ENCODE data around the gene MUCL1.

The MUCL1 gene

DNA sequence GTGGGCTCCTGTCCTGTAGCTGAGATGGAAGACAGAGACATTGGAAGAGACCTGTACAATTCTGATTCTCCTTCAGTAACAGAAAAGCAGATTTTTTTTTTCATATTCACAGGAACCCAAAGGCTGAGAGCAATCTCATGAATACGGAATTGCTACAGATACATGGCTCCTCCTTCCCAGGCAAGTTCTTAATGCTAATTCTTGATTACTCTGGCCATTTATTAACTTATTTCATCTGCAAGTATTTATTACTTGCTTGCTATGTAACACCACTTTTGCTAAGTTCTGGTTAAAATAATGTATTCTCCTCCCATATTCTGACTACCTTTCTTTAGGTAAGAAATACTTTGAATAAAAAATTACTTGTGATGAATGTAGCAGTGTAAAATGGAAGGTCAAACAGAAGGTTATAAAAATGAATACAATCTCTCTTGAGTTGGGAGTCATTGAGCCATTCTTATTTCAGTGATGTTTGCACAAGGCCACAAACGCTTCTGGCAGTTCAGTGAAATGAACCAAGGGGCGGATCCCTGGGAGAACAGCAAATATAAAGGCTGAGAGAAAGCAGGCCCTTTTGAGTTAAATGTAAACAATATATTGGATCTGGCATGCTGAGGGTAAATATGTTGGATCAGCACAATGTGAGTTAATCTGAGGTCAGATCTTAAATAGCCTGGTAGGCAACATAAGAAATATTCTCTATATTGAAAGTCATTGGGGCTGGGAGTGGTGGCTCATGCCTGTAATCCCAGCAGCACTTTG lies 37.6 kb downstream of the MUCL1 start:
- no peak for DNase-seq

Data from amygdala (tissue), 56 donors.